Stimulated activated naive CD8-positive, alpha-beta T cell treated with anti-CD3 and anti-CD28 coated beads, Interleukin-15, Interleukin-2, amounts not matched to agents 100 ng/mL and 50 ng/mL, for 24 hours (primary cell): Measurements from ENCODE around the gene ASXL2.
"Not testable (repeated sequence)": the region's sequence is repeated elsewhere in the genome, so short reads cannot be mapped to it uniquely, and the experiment has no call there.

Experiments used
- H3K27ac Mint-ChIP-seq: one replicate; pipeline ENCODE4 v1.8.0; 2021; ENCODE audit warnings: mild to moderate bottlenecking, mixed read lengths
- H3K27me3 Mint-ChIP-seq: one replicate; pipeline ENCODE4 v1.8.0; 2021; ENCODE audit warnings: mixed read lengths
- H3K36me3 Mint-ChIP-seq: one replicate; pipeline ENCODE4 v1.8.0; 2021; ENCODE audit warnings: low read depth, mixed read lengths
- H3K4me1 Mint-ChIP-seq: one replicate; pipeline ENCODE4 v1.8.0; 2021; ENCODE audit warnings: low read depth, mixed read lengths
- H3K4me3 Mint-ChIP-seq: one replicate; pipeline ENCODE4 v1.8.0; 2021; ENCODE audit warnings: mild to moderate bottlenecking, mixed read lengths
- H3K9me3 Mint-ChIP-seq: one replicate; pipeline ENCODE4 v1.8.0; 2021; ENCODE audit warnings: mixed read lengths

Gene ASXL2

GRCh38 chr2:25878361-25879132 is at the start of gene ASXL2:
Gene ASXL2, minus strand, starts transcription at chr2:25878487. Its CDS starts 265 bp downstream, at chr2:25878222.
- Mint-ChIP-seq H3K4me3 (peak within 1 kb of the TSS; percentile 94), H3K9me3 (no peaks in the 10 kb centered on the region), H3K27me3 (no peaks in the 10 kb centered on the region), H3K27ac (peak within 1 kb of the TSS; percentile 93), H3K36me3 (peaks cover 27% of the 10 kb centered on the region), H3K4me1 (peaks cover 51% of the 10 kb centered on the region)

- Mint-ChIP-seq H3K36me3 (no peaks in the 10 kb centered on the region), H3K27me3 (no peaks in the 10 kb centered on the region), H3K4me1 (no peaks in the 10 kb centered on the region), H3K27ac (no peak overlapping the region), H3K9me3 (no peaks in the 10 kb centered on the region), H3K4me3 (no peak overlapping the region)
Measured at GRCh38 chr2:25926984-25927756, 48.9 kb upstream of the ASXL2 start.

- H3K36me3 Mint-ChIP-seq, result no peaks in the 10 kb centered on the region
- H3K27me3 Mint-ChIP-seq, result no peaks in the 10 kb centered on the region
- no peak overlapping the region for H3K4me3 Mint-ChIP-seq
- no peaks in the 10 kb centered on the region for H3K4me1 Mint-ChIP-seq
- no peak overlapping the region for H3K27ac Mint-ChIP-seq
- no peaks in the 10 kb centered on the region for H3K9me3 Mint-ChIP-seq
Measured at GRCh38 chr2:25922501-25922900, 44.2 kb upstream of the ASXL2 start.

- no peaks in the 10 kb centered on the region for H3K9me3 Mint-ChIP-seq
- H3K4me3 Mint-ChIP-seq, result no peak overlapping the region
- no peak overlapping the region for H3K27ac Mint-ChIP-seq
- peaks cover 10% of the 10 kb centered on the region for H3K4me1 Mint-ChIP-seq
- no peaks in the 10 kb centered on the region for H3K27me3 Mint-ChIP-seq
- H3K36me3 Mint-ChIP-seq, result no peaks in the 10 kb centered on the region
Measured at GRCh38 chr2:25920786-25921415, 42.6 kb upstream of the ASXL2 start.

- Mint-ChIP-seq H3K27ac (no peak overlapping the region), H3K27me3 (no peaks in the 10 kb centered on the region), H3K4me3 (no peak overlapping the region), H3K36me3 (no peaks in the 10 kb centered on the region), H3K9me3 (no peaks in the 10 kb centered on the region), H3K4me1 (peaks cover 10% of the 10 kb centered on the region)
Measured at GRCh38 chr2:25920336-25920735, 42.0 kb upstream of the ASXL2 start.

GRCh38 chr2:25917832-25918231 is 39.5 kb upstream of the ASXL2 start:
- H3K27ac Mint-ChIP-seq, result no peak overlapping the region
- H3K36me3 Mint-ChIP-seq, result no peaks in the 10 kb centered on the region
- H3K9me3 Mint-ChIP-seq, result no peaks in the 10 kb centered on the region
- peaks cover 10% of the 10 kb centered on the region for H3K4me1 Mint-ChIP-seq
- no peak overlapping the region for H3K4me3 Mint-ChIP-seq
- no peaks in the 10 kb centered on the region for H3K27me3 Mint-ChIP-seq

GRCh38 chr2:25917411-25917810 is 39.1 kb upstream of the ASXL2 start:
- H3K27ac Mint-ChIP-seq, H3K9me3 Mint-ChIP-seq, H3K4me1 Mint-ChIP-seq, H3K27me3 Mint-ChIP-seq, H3K4me3 Mint-ChIP-seq, H3K36me3 Mint-ChIP-seq: not testable (repeated sequence)

- H3K4me3 Mint-ChIP-seq, result peak overlapping the region; percentile 84
- not testable (repeated sequence) for H3K9me3 Mint-ChIP-seq
- H3K27ac Mint-ChIP-seq, result peak overlapping the region; percentile 79
Measured at GRCh38 chr2:25915944-25916772, 37.9 kb upstream of the ASXL2 start.

GRCh38 chr2:25915411-25915810 is 37.1 kb upstream of the ASXL2 start:
- not testable (repeated sequence) for H3K27me3 Mint-ChIP-seq, H3K4me3 Mint-ChIP-seq, H3K4me1 Mint-ChIP-seq, H3K36me3 Mint-ChIP-seq, H3K9me3 Mint-ChIP-seq, H3K27ac Mint-ChIP-seq

More at GRCh38 chr2:25915944-25916772, 37.9 kb upstream of the ASXL2 start:
- H3K4me1 Mint-ChIP-seq, H3K27me3 Mint-ChIP-seq, H3K36me3 Mint-ChIP-seq: not testable (repeated sequence)

GRCh38 chr2:25913696-25913973 is 35.3 kb upstream of the ASXL2 start:
- not testable (repeated sequence) for H3K36me3 Mint-ChIP-seq, H3K27me3 Mint-ChIP-seq, H3K4me3 Mint-ChIP-seq, H3K27ac Mint-ChIP-seq, H3K9me3 Mint-ChIP-seq, H3K4me1 Mint-ChIP-seq

GRCh38 chr2:25912851-25913695 is 34.8 kb upstream of the ASXL2 start:
- Mint-ChIP-seq H3K4me3 (no peak overlapping the region), H3K36me3 (no peaks in the 10 kb centered on the region), H3K27ac (no peak overlapping the region), H3K4me1 (peaks cover 10% of the 10 kb centered on the region), H3K27me3 (no peaks in the 10 kb centered on the region), H3K9me3 (no peaks in the 10 kb centered on the region)

- not testable (repeated sequence) for H3K4me3 Mint-ChIP-seq, H3K36me3 Mint-ChIP-seq, H3K27me3 Mint-ChIP-seq, H3K4me1 Mint-ChIP-seq, H3K27ac Mint-ChIP-seq, H3K9me3 Mint-ChIP-seq
Measured at GRCh38 chr2:25909574-25909973, 31.3 kb upstream of the ASXL2 start.

GRCh38 chr2:25905126-25905525 is 26.8 kb upstream of the ASXL2 start:
- Mint-ChIP-seq H3K9me3 (no peaks in the 10 kb centered on the region), H3K27me3 (no peaks in the 10 kb centered on the region), H3K4me3 (no peak overlapping the region), H3K36me3 (no peaks in the 10 kb centered on the region), H3K27ac (no peak overlapping the region), H3K4me1 (no peaks in the 10 kb centered on the region)

- H3K36me3 Mint-ChIP-seq, result no peaks in the 10 kb centered on the region
- no peak overlapping the region for H3K27ac Mint-ChIP-seq
- no peaks in the 10 kb centered on the region for H3K4me1 Mint-ChIP-seq
- H3K4me3 Mint-ChIP-seq, result no peak overlapping the region
- no peaks in the 10 kb centered on the region for H3K27me3 Mint-ChIP-seq
- H3K9me3 Mint-ChIP-seq, result no peaks in the 10 kb centered on the region
Measured at GRCh38 chr2:25903216-25903776, 25.0 kb upstream of the ASXL2 start.
